NCI-H226 (cell line): ENCODE results near the gene PPAN.

Experiments used
- DNase-seq: peaks from one replicate; pipeline ENCODE4 v3.0.0-alpha.2; 2015

The PPAN gene

GRCh38 chr19:10093295-10094186 lies 12.6 kb upstream of the PPAN start:
- no peak for DNase-seq

- no peak for DNase-seq
These were observed 10.6 kb upstream of the PPAN start for GRCh38 chr19:10095622-10095947.

GRCh38 chr19:10095948-10096614 lies 10.1 kb upstream of the PPAN start:
- peak; percentile 81 for DNase-seq

- DNase-seq, result no peak
These were observed 9.6 kb upstream of the PPAN start for GRCh38 chr19:10096615-10096963.

GRCh38 chr19:10100163-10100785 lies 5.9 kb upstream of the PPAN start:
- DNase-seq, result no peak

- no peak for DNase-seq
These were observed 3.4 kb upstream of the PPAN start for GRCh38 chr19:10102787-10103236.

- no peak for DNase-seq
These were observed 2.0 kb upstream of the PPAN start for GRCh38 chr19:10104130-10104513.

GRCh38 chr19:10104665-10105508 lies 1.3 kb upstream of the PPAN start:
- no peak for DNase-seq

GRCh38 chr19:10105509-10106099 lies 558 bp upstream of the PPAN start:
- no peak for DNase-seq

GRCh38 chr19:10107254-10107653 lies 1.1 kb downstream of the PPAN start:
- no peak for DNase-seq

GRCh38 chr19:10107817-10108367 lies 1.7 kb downstream of the PPAN start:
- DNase-seq, result no peak

GRCh38 chr19:10109528-10109927 lies 3.4 kb downstream of the PPAN start:
- no peak for DNase-seq

- no peak for DNase-seq
These were observed 4.2 kb downstream of the PPAN start for GRCh38 chr19:10110076-10110971.

GRCh38 chr19:10110972-10111317 lies 4.8 kb downstream of the PPAN start:
- no peak for DNase-seq

GRCh38 chr19:10111405-10111811 lies 5.2 kb downstream of the PPAN start, which contains the start of gene P2RY11:
P2RY11 (plus strand) TSS chr19:10111693; CDS start chr19:10111722, 29 bp downstream.
- DNase-seq, result no peak

- DNase-seq, result peak; percentile 53
These were observed 6.0 kb downstream of the PPAN start for GRCh38 chr19:10112037-10112761.

- DNase-seq, result no peak
These were observed 6.9 kb downstream of the PPAN start for GRCh38 chr19:10112895-10113591.

GRCh38 chr19:10113592-10113963 lies 7.4 kb downstream of the PPAN start:
- DNase-seq, result no peak

GRCh38 chr19:10113964-10114650 lies 7.9 kb downstream of the PPAN start:
- no peak for DNase-seq
